ENCODE data around the gene PEAK3.

DNA sequence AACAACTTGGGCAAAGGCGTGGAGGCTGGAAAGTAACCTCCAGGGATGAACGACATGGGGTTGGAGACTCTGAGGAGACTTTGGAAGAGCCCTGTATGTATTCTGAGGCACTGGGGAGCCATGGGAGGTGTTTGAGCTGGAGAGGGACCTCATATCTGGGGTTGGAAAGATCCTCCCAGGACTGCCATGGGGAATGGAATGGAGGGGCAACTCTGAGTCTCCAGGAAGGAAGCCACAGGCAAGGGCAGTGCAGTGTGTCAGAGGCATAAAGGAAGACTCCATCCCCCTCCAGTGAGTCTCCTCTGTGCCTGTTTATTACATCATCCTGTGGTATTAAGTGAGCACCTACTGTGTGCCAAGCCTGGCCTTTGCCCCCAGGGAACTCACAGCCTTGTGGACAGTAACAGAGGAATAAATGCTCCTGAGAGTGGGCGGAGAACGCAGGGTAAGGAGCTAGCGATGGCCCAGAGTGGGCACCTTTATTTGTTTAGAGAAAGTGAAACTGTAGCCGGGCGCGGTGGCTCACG is 7.7 kb downstream of the PEAK3 start:
- TF ChIP-seq POLR2A (IDR thresholded peaks at IDR 0.05), result no peak
- TF ChIP-seq CTCF (IDR thresholded peaks at IDR 0.05), result no peak
